ENCODE measurements around the gene EPHB2.

EPHB2 gene

GRCh38 chr1:22846458-22846857 lies 135.8 kb downstream of the EPHB2 start:
- no peak for DNase-seq (ENCODE audit: low spot score)
- TF ChIP-seq CTCF (IDR thresholded peaks at IDR 0.05; ENCODE audit: extremely low read depth, insufficient read depth, missing control alignments): no peak
- in situ Hi-C loops (cut with MboI; ENCODE audit: low pct_unique_long_range_greater_than_20kb, low sequenced_read_pairs, unreplicated experiment): no loop called here

GRCh38 chr1:22847249-22847648 lies 136.6 kb downstream of the EPHB2 start:
- in situ Hi-C loops (cut with MboI; ENCODE audit: low pct_unique_long_range_greater_than_20kb, low sequenced_read_pairs, unreplicated experiment): no loop called here
- DNase-seq (ENCODE audit: low spot score): no peak
- TF ChIP-seq CTCF (IDR thresholded peaks at IDR 0.05; ENCODE audit: extremely low read depth, insufficient read depth, missing control alignments): no peak

- no peak for DNase-seq (ENCODE audit: low spot score)
- TF ChIP-seq CTCF (IDR thresholded peaks at IDR 0.05; ENCODE audit: extremely low read depth, insufficient read depth, missing control alignments): no peak
- in situ Hi-C loops (cut with MboI; ENCODE audit: low pct_unique_long_range_greater_than_20kb, low sequenced_read_pairs, unreplicated experiment): no loop called here
These were observed 137.1 kb downstream of the EPHB2 start for GRCh38 chr1:22847709-22848108.

- in situ Hi-C loops (cut with MboI; ENCODE audit: low pct_unique_long_range_greater_than_20kb, low sequenced_read_pairs, unreplicated experiment): no loop called here
- no peak for DNase-seq (ENCODE audit: low spot score)
- TF ChIP-seq CTCF (IDR thresholded peaks at IDR 0.05; ENCODE audit: extremely low read depth, insufficient read depth, missing control alignments): no peak
These were observed 137.8 kb downstream of the EPHB2 start for GRCh38 chr1:22848405-22848804.

- TF ChIP-seq CTCF (IDR thresholded peaks at IDR 0.05; ENCODE audit: extremely low read depth, insufficient read depth, missing control alignments): no peak
- in situ Hi-C loops (cut with MboI; ENCODE audit: low pct_unique_long_range_greater_than_20kb, low sequenced_read_pairs, unreplicated experiment): no loop called here
- DNase-seq (ENCODE audit: low spot score): no peak
These were observed 139.1 kb downstream of the EPHB2 start for GRCh38 chr1:22849770-22850169.

GRCh38 chr1:22850281-22850680 lies 139.6 kb downstream of the EPHB2 start:
- TF ChIP-seq CTCF (IDR thresholded peaks at IDR 0.05; ENCODE audit: extremely low read depth, insufficient read depth, missing control alignments): no peak
- DNase-seq (ENCODE audit: low spot score): no peak
- in situ Hi-C loops (cut with MboI; ENCODE audit: low pct_unique_long_range_greater_than_20kb, low sequenced_read_pairs, unreplicated experiment): no loop called here

- TF ChIP-seq CTCF (IDR thresholded peaks at IDR 0.05; ENCODE audit: extremely low read depth, insufficient read depth, missing control alignments): no peak
- in situ Hi-C loops (cut with MboI; ENCODE audit: low pct_unique_long_range_greater_than_20kb, low sequenced_read_pairs, unreplicated experiment): no loop called here
- DNase-seq (ENCODE audit: low spot score): no peak
These were observed 140.0 kb downstream of the EPHB2 start for GRCh38 chr1:22850681-22851080.
